Measurements from ENCODE around the gene LGI4.

DNA sequence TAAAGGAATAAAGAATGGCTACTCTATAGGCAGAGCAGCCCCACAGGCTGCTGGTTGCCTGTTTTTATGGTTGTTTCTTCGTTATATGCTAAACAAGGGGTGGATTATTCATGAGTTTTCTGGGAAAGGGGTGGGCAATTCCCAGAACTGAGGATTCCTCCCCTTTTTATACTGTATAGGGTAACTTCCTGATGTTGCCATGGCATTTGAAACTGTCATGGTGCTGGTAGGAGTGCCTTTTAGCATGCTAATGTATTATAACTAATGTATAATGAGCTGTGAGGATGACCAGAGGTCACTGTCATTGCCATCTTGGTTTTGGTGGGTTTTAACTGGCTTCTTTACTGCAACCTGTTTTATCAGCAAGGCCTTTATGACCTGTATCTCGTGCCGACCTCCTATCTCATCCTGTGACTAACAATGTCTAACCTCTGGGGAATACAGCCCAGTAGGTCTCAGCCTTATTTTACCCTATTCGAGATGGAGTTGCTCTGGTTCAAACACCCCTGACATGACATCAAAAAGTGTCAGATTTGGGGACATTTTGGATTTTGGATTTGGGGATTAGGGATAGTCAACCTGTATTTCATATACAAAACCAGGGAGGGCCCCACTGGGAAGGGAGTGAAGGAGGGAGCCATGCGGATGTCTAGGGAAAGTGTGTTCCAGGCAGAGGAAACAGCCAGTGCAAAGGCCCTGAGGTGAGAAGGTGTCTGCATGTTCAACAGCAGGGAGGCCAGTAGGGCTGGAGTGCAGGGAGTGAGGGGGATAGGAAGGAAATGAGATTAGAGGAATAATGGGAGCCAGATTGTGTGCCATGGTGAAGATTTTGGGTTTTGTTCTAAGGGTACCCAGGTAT lies 30.6 kb upstream of the LGI4 start:
- TF ChIP-seq RAD21 (IDR thresholded peaks at IDR 0.05) = no peak
- TF ChIP-seq, protein P1, sequence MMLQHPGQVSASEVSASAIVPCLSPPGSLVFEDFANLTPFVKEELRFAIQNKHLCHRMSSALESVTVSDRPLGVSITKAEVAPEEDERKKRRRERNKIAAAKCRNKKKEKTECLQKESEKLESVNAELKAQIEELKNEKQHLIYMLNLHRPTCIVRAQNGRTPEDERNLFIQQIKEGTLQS (IDR thresholded peaks at IDR 0.05) = no peak
- TF ChIP-seq, protein P2, sequence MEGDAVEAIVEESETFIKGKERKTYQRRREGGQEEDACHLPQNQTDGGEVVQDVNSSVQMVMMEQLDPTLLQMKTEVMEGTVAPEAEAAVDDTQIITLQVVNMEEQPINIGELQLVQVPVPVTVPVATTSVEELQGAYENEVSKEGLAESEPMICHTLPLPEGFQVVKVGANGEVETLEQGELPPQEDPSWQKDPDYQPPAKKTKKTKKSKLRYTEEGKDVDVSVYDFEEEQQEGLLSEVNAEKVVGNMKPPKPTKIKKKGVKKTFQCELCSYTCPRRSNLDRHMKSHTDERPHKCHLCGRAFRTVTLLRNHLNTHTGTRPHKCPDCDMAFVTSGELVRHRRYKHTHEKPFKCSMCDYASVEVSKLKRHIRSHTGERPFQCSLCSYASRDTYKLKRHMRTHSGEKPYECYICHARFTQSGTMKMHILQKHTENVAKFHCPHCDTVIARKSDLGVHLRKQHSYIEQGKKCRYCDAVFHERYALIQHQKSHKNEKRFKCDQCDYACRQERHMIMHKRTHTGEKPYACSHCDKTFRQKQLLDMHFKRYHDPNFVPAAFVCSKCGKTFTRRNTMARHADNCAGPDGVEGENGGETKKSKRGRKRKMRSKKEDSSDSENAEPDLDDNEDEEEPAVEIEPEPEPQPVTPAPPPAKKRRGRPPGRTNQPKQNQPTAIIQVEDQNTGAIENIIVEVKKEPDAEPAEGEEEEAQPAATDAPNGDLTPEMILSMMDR (IDR thresholded peaks at IDR 0.05; ENCODE audit: low read depth, low read length, missing input control) = no peak
- TF ChIP-seq, protein P3, sequence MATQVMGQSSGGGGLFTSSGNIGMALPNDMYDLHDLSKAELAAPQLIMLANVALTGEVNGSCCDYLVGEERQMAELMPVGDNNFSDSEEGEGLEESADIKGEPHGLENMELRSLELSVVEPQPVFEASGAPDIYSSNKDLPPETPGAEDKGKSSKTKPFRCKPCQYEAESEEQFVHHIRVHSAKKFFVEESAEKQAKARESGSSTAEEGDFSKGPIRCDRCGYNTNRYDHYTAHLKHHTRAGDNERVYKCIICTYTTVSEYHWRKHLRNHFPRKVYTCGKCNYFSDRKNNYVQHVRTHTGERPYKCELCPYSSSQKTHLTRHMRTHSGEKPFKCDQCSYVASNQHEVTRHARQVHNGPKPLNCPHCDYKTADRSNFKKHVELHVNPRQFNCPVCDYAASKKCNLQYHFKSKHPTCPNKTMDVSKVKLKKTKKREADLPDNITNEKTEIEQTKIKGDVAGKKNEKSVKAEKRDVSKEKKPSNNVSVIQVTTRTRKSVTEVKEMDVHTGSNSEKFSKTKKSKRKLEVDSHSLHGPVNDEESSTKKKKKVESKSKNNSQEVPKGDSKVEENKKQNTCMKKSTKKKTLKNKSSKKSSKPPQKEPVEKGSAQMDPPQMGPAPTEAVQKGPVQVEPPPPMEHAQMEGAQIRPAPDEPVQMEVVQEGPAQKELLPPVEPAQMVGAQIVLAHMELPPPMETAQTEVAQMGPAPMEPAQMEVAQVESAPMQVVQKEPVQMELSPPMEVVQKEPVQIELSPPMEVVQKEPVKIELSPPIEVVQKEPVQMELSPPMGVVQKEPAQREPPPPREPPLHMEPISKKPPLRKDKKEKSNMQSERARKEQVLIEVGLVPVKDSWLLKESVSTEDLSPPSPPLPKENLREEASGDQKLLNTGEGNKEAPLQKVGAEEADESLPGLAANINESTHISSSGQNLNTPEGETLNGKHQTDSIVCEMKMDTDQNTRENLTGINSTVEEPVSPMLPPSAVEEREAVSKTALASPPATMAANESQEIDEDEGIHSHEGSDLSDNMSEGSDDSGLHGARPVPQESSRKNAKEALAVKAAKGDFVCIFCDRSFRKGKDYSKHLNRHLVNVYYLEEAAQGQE (IDR thresholded peaks at IDR 0.05) = no peak
- TF ChIP-seq, protein P4, sequence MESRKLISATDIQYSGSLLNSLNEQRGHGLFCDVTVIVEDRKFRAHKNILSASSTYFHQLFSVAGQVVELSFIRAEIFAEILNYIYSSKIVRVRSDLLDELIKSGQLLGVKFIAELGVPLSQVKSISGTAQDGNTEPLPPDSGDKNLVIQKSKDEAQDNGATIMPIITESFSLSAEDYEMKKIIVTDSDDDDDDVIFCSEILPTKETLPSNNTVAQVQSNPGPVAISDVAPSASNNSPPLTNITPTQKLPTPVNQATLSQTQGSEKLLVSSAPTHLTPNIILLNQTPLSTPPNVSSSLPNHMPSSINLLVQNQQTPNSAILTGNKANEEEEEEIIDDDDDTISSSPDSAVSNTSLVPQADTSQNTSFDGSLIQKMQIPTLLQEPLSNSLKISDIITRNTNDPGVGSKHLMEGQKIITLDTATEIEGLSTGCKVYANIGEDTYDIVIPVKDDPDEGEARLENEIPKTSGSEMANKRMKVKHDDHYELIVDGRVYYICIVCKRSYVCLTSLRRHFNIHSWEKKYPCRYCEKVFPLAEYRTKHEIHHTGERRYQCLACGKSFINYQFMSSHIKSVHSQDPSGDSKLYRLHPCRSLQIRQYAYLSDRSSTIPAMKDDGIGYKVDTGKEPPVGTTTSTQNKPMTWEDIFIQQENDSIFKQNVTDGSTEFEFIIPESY (IDR thresholded peaks at IDR 0.05) = no peak
- TF ChIP-seq TAF1 (conservative IDR thresholded peaks at IDR 0.05) = no peak
- TF ChIP-seq, protein P5, sequence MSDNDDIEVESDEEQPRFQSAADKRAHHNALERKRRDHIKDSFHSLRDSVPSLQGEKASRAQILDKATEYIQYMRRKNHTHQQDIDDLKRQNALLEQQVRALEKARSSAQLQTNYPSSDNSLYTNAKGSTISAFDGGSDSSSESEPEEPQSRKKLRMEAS (IDR thresholded peaks at IDR 0.05) = no peak
- TF ChIP-seq JUND (IDR thresholded peaks at IDR 0.05) = no peak
